ENCODE measurements around the gene AMPD3. TPM values are rescaled to one million over a fixed set of nuclear protein-coding genes. Genes with fewer than 3 reads are reported as not detected.
A peak's percentile ranks its signal among the peaks of the same experiment; 100 is the strongest.

AMPD3 gene
- total RNA-seq, 1 experiment from 2014 or later = 12.5 TPM

DNA sequence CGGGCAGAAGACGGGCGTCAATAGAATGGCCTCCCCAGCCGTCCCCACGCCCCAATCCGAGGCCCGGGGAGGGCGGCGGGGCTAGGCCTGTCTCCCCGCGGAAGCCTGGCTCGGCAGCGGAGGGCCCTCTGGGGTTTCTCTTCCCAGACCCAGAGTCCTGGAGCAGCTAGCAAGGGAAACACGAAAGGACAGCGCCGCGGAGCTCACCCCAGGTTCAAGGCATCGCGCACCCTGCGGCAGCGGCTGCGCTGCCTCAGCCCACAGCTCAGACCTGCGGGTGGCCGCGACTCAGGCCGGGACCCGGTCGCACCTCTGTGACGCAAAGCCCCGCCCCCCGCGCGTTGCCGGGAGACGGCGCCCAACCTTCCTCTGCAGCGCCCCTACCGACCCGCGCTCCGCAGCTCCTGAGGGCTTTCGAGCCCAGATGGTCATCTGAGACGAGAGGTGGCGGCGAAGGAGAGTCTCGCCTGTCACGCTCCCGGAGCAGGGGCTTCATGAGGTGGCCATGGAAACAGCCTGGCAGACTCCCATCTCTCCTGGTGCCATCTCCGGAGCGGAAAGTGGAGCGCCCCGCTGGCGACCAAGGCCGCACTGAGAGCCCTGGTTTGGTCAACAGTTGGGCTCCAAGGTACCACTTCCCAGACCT lies 86.0 kb downstream of the AMPD3 start, which contains the start of gene RNF141:
RNF141 (minus strand) TSS at position 273 of the 646 bp plus-strand sequence. CDS start 7,029 bp downstream, outside the sequence.
- in situ Hi-C loops (cut with HindIII; ENCODE audit: low pct_unique_long_range_greater_than_20kb, low sequenced_read_pairs) = no loop called here
- TF ChIP-seq, protein P1, sequence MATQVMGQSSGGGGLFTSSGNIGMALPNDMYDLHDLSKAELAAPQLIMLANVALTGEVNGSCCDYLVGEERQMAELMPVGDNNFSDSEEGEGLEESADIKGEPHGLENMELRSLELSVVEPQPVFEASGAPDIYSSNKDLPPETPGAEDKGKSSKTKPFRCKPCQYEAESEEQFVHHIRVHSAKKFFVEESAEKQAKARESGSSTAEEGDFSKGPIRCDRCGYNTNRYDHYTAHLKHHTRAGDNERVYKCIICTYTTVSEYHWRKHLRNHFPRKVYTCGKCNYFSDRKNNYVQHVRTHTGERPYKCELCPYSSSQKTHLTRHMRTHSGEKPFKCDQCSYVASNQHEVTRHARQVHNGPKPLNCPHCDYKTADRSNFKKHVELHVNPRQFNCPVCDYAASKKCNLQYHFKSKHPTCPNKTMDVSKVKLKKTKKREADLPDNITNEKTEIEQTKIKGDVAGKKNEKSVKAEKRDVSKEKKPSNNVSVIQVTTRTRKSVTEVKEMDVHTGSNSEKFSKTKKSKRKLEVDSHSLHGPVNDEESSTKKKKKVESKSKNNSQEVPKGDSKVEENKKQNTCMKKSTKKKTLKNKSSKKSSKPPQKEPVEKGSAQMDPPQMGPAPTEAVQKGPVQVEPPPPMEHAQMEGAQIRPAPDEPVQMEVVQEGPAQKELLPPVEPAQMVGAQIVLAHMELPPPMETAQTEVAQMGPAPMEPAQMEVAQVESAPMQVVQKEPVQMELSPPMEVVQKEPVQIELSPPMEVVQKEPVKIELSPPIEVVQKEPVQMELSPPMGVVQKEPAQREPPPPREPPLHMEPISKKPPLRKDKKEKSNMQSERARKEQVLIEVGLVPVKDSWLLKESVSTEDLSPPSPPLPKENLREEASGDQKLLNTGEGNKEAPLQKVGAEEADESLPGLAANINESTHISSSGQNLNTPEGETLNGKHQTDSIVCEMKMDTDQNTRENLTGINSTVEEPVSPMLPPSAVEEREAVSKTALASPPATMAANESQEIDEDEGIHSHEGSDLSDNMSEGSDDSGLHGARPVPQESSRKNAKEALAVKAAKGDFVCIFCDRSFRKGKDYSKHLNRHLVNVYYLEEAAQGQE (IDR thresholded peaks at IDR 0.05; ENCODE audit: insufficient read depth in 1 of 2, low read depth in 2 of 2, low read length in 1 of 2) = no peak
- TF ChIP-seq, protein P2, sequence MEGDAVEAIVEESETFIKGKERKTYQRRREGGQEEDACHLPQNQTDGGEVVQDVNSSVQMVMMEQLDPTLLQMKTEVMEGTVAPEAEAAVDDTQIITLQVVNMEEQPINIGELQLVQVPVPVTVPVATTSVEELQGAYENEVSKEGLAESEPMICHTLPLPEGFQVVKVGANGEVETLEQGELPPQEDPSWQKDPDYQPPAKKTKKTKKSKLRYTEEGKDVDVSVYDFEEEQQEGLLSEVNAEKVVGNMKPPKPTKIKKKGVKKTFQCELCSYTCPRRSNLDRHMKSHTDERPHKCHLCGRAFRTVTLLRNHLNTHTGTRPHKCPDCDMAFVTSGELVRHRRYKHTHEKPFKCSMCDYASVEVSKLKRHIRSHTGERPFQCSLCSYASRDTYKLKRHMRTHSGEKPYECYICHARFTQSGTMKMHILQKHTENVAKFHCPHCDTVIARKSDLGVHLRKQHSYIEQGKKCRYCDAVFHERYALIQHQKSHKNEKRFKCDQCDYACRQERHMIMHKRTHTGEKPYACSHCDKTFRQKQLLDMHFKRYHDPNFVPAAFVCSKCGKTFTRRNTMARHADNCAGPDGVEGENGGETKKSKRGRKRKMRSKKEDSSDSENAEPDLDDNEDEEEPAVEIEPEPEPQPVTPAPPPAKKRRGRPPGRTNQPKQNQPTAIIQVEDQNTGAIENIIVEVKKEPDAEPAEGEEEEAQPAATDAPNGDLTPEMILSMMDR (IDR thresholded peaks at IDR 0.05) = peak; percentile 99
- TF ChIP-seq TCF7L2 (IDR thresholded peaks at IDR 0.05; ENCODE audit: low read depth, low read length) = peak; percentile 41; the same call in 1 of the 2 replicates
- peak; percentile 98 for TF ChIP-seq SIN3A (IDR thresholded peaks at IDR 0.05; ENCODE audit: borderline replicate concordance, insufficient read depth, low read depth, low read length)
- peak; percentile 94 for TF ChIP-seq POLR2AphosphoS5 (IDR thresholded peaks at IDR 0.05; ENCODE audit: low read depth, low read length)
- DNase-seq (ENCODE audit: low read depth, low spot score) (peak; percentile 82), ATAC-seq (peak; percentile 98)
- Histone ChIP-seq H3K27ac (ENCODE audit: low read length) (peak within 1 kb of the TSS; percentile 81), H3K4me1 (ENCODE audit: control insufficient read depth, insufficient read depth, low read length) (peaks cover 21% of the 10 kb centered on the region), H3K4me3 (ENCODE audit: low read depth in 2 of 2, low read length in 2 of 2) (peak within 1 kb of the TSS; percentile 76 to 88), H3K9me3 (ENCODE audit: control insufficient read depth, insufficient read depth, low read depth, low read length) (peaks cover 9% of the 10 kb centered on the region; the same call in 1 of the 2 replicates), H3K36me3 (ENCODE audit: control insufficient read depth, insufficient read depth, low read length) (no peaks in the 10 kb centered on the region), H3K27me3 (ENCODE audit: control insufficient read depth, insufficient read depth, low read length) (no peaks in the 10 kb centered on the region)
- no TSS peak for BruUV-seq (replicated peaks)
- ChIA-PET POLR2A (interaction anchor here (0.6 to 1.1 kb wide), 5 partner anchors 50 to 576 kb away, joined by 3 to 6 read pairs (median 4); no protein-coding TSS in a partner anchor), CTCF (interaction anchor here (0.5 to 1.5 kb wide), 6 partner anchors 17 to 236 kb away, joined by 3 to 7 read pairs (median 4); partner anchors contain the start of genes ADM and AMPD3)
- intact Hi-C loops (cut with micrococcal nuclease; ENCODE audit: unreplicated experiment) = loop anchor here (10.0 kb wide), 1 partner anchor 136 kb away; no protein-coding TSS in a partner anchor

DNA sequence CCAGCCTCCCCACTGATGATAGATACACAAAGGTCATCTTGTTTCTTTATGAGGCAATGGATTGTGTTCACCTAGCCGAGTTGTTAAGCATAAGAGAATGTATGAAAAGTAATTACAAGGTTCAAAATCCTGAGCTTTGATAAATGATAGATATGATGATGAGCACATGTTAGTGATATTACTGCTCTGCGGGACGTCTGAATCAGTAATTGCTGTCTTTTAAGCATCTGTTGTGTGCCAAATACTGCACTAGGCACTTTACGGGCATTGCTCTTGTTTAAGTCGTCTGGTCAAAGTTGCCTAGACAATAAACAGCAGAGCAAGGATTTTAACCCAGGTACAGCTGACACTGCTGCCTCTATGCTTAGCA lies 86.5 kb downstream of the AMPD3 start:
- no TSS peak for BruUV-seq (replicated peaks)
- no peak; the same call in 1 of the 2 replicates for ATAC-seq
- Histone ChIP-seq H3K9me3 (ENCODE audit: control insufficient read depth, insufficient read depth, low read depth, low read length) (peaks cover 9% of the 10 kb centered on the region; the same call in 1 of the 2 replicates), H3K27me3 (ENCODE audit: control insufficient read depth, insufficient read depth, low read length) (no peaks in the 10 kb centered on the region), H3K4me1 (ENCODE audit: control insufficient read depth, insufficient read depth, low read length) (peaks cover 21% of the 10 kb centered on the region), H3K4me3 (ENCODE audit: low read depth in 2 of 2, low read length in 2 of 2) (peak overlapping the region; percentile 76 to 88), H3K36me3 (ENCODE audit: control insufficient read depth, insufficient read depth, low read length) (no peaks in the 10 kb centered on the region), H3K27ac (ENCODE audit: low read length) (peak overlapping the region; percentile 81)
- CTCF ChIA-PET = interaction anchor here (1.1 to 1.5 kb wide), 3 partner anchors 87 to 194 kb away, joined by 3 to 7 read pairs (median 5); partner anchors contain the start of gene AMPD3
- TF ChIP-seq TCF7L2 (IDR thresholded peaks at IDR 0.05; ENCODE audit: low read depth, low read length) = no peak
- TF ChIP-seq POLR2AphosphoS5 (IDR thresholded peaks at IDR 0.05; ENCODE audit: low read depth, low read length) = no peak
- TF ChIP-seq, protein P1 (IDR thresholded peaks at IDR 0.05; ENCODE audit: insufficient read depth in 1 of 2, low read depth in 2 of 2, low read length in 1 of 2) = no peak
- no peak for TF ChIP-seq SIN3A (IDR thresholded peaks at IDR 0.05; ENCODE audit: borderline replicate concordance, insufficient read depth, low read depth, low read length)
- TF ChIP-seq, protein P2 (IDR thresholded peaks at IDR 0.05) = no peak
- intact Hi-C loops (cut with micrococcal nuclease; ENCODE audit: unreplicated experiment) = loop anchor here (10.0 kb wide), 1 partner anchor 137 kb away; no protein-coding TSS in a partner anchor
- POLR2A ChIA-PET = interaction anchor here (0.7 to 1.1 kb wide), 3 partner anchors 50 to 235 kb away, joined by 4 to 6 read pairs (median 4); no protein-coding TSS in a partner anchor
- in situ Hi-C loops (cut with HindIII; ENCODE audit: low pct_unique_long_range_greater_than_20kb, low sequenced_read_pairs) = no loop called here
- no peak for DNase-seq (ENCODE audit: low read depth, low spot score)

Data from Panc1 (cell line).